Trophoblast cell (in vitro differentiated cells and primary cell): ENCODE results near the gene CDH6.

Experiments
- DNase-seq, 2 donors: peaks; one replicate each; pipeline ENCODE4 v3.0.0-alpha.2; 2016
- H2AFZ ChIP-seq: 2 replicates; pipeline ENCODE4 v1.6.1; 2013; ENCODE audit warnings: low read length, moderate library complexity, mild to moderate bottlenecking; ENCODE audit not compliant: insufficient read depth, poor library complexity
- H2AK5ac ChIP-seq: 2 replicates; pipeline ENCODE4 v1.6.1; 2013; ENCODE audit warnings: mild to moderate bottlenecking, low read length
- H2BK120ac ChIP-seq: 2 replicates; pipeline ENCODE4 v1.6.1; 2013; ENCODE audit warnings: low read length, mild to moderate bottlenecking, moderate library complexity; ENCODE audit not compliant: insufficient read depth, poor library complexity
- H2BK12ac ChIP-seq: 2 replicates; pipeline ENCODE4 v1.6.1; 2013; ENCODE audit warnings: mild to moderate bottlenecking, low read length, moderate library complexity
- H2BK5ac ChIP-seq: 2 replicates; pipeline ENCODE4 v1.6.1; 2013; ENCODE audit warnings: low read length, low read depth, moderate library complexity, mild to moderate bottlenecking; ENCODE audit not compliant: poor library complexity
- H3K14ac ChIP-seq: 2 replicates; pipeline ENCODE4 v1.6.1; 2013; ENCODE audit warnings: mild to moderate bottlenecking, low read length
- H3K18ac ChIP-seq: 2 replicates; pipeline ENCODE4 v1.6.1; 2013; ENCODE audit warnings: mild to moderate bottlenecking, low read length
- H3K23ac ChIP-seq: 2 replicates; pipeline ENCODE4 v1.6.1; 2013; ENCODE audit warnings: low read length
- H3K27ac ChIP-seq: 2 replicates; pipeline ENCODE4 v1.5.1; 2013; ENCODE audit warnings: low read depth, mild to moderate bottlenecking, inconsistent platforms, low read length, moderate library complexity
- H3K27me3 ChIP-seq: 2 replicates; pipeline ENCODE4 v1.6.1; 2013; ENCODE audit warnings: inconsistent platforms, mild to moderate bottlenecking, low read length, moderate library complexity; ENCODE audit not compliant: insufficient read depth
- H3K36me3 ChIP-seq, 2 experiments: 1 replicate in 1 of 2; 2 replicates in 1 of 2; pipeline ENCODE4 v1.6.1; 2013; ENCODE audit warnings: low read length in 2 of 2, mild to moderate bottlenecking in 2 of 2, moderate library complexity in 1 of 2; ENCODE audit not compliant: insufficient read depth in 2 of 2, control insufficient read depth in 1 of 2
- H3K4ac ChIP-seq: 2 replicates; pipeline ENCODE4 v1.6.1; 2013; ENCODE audit warnings: low read depth, mild to moderate bottlenecking, low read length, moderate library complexity
- H3K4me1 ChIP-seq, 2 experiments: 1 replicate in 1 of 2; 2 replicates in 1 of 2; pipeline ENCODE4 v1.6.1; 2013; ENCODE audit warnings: low read length in 2 of 2, mild to moderate bottlenecking in 2 of 2, moderate library complexity in 1 of 2; ENCODE audit not compliant: insufficient read depth in 2 of 2, control insufficient read depth in 1 of 2
- H3K4me2 ChIP-seq: 2 replicates; pipeline ENCODE4 v1.6.1; 2013; ENCODE audit warnings: inconsistent platforms, mild to moderate bottlenecking, low read length, moderate library complexity
- H3K4me3 ChIP-seq: 2 replicates; pipeline ENCODE4 v1.5.1; 2013; ENCODE audit warnings: mild to moderate bottlenecking, low read depth, low read length, inconsistent platforms
- H3K79me1 ChIP-seq: one replicate; pipeline ENCODE4 v1.6.1; 2013; ENCODE audit warnings: low read length
- H3K79me2 ChIP-seq: 2 replicates; pipeline ENCODE4 v1.6.1; 2013; ENCODE audit warnings: low read length, mild to moderate bottlenecking; ENCODE audit not compliant: control insufficient read depth, insufficient read depth, poor library complexity
- H3K9ac ChIP-seq: 2 replicates; pipeline ENCODE4 v1.6.1; 2013; ENCODE audit warnings: mild to moderate bottlenecking, low read length
- H3K9me3 ChIP-seq: 2 replicates; pipeline ENCODE4 v1.6.1; 2013; ENCODE audit warnings: low read depth, mild to moderate bottlenecking, control low read depth, inconsistent platforms, low read length; ENCODE audit not compliant: insufficient read depth
- H4K12ac ChIP-seq: 2 replicates; pipeline ENCODE4 v1.6.1; 2013; ENCODE audit warnings: low read depth, mild to moderate bottlenecking, low read length, moderate library complexity
- H4K8ac ChIP-seq: 2 replicates; pipeline ENCODE4 v1.6.1; 2013; ENCODE audit warnings: low read depth, mild to moderate bottlenecking, low read length, moderate library complexity
- H4K91ac ChIP-seq: one replicate; pipeline ENCODE4 v1.6.1; 2013; ENCODE audit warnings: low read depth, mild to moderate bottlenecking, low read length, moderate library complexity
- WGBS: extraction: QIAGEN DNeasy Blood & Tissue Kit; methylation state at CpG from one replicate; pipeline ENCODE4 v1.1.7; 2013; ENCODE audit warnings: missing lambda C conversion rate; ENCODE audit not compliant: insufficient read length, insufficient coverage; ENCODE audit errors: extremely low coverage; 5-methylcytosine and 5-hydroxymethylcytosine counted together

Gene CDH6

DNA sequence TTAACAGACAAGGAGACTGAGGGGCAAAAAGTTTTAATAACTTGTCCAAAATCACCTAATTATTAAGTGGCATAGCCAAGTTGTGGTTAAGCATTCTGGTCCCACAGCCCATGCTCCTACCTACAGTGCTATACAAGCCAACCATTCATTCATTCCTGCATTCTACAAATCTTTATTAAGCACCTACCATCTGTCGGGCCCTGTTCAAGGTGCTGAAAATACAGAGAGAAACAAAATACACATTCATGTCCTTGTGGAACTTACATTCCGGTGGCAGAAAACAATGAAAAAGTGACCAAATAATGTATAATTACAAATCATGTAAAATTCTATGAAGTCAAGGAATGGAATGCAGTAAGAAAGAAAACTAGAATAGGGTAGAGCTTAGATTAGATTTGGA is 27.8 kb upstream of the CDH6 start:
- Histone ChIP-seq H3K23ac (no peak overlapping the region), H4K91ac (no peak overlapping the region), H2BK5ac (no peak overlapping the region), H4K12ac (no peak overlapping the region), H3K36me3 (no peaks in the 10 kb centered on the region), H3K4me2 (no peak overlapping the region), H2AFZ (no peak overlapping the region), H3K4me1 (peaks cover 0 to 3% of the 10 kb centered on the region in 2 experiments), H3K4ac (no peak overlapping the region), H3K9ac (no peak overlapping the region), H3K79me2 (no peaks in the 10 kb centered on the region), H2BK120ac (no peak overlapping the region), H3K27ac (no peak overlapping the region), H4K8ac (no peak overlapping the region), H3K18ac (no peak overlapping the region), H3K4me3 (no peak overlapping the region), H3K27me3 (no peaks in the 10 kb centered on the region), H3K9me3 (no peaks in the 10 kb centered on the region), H3K14ac (no peak overlapping the region), H2BK12ac (no peak overlapping the region), H3K79me1 (peaks cover 10% of the 10 kb centered on the region), H2AK5ac (no peak overlapping the region)
- DNase-seq = no peak
- no CpG with 5 or more reads among the region's 2 CpGs for WGBS

DNA sequence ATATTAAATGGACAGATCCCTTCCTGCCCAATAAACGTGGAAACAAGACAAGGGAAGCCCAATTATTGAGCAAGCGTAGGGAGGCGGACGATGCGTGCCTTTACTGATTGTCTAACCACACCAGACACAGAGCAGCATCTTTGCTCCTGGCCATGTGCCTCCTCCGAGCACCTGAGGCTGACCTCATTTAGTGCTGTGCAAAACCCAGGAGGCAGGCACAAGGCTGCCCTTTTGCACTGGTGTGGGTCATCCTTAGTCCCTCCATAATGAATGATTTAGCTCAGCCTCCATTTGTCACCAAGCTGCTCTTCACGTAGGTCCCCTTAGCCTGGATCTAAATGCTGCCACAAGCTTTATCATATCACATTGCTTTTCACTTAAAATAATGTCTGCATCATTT is 24.1 kb upstream of the CDH6 start:
- no peak overlapping the region for H3K4me3 ChIP-seq
- WGBS = no CpG with 5 or more reads among the region's 7 CpGs
- H2AFZ ChIP-seq = no peak overlapping the region
- no peaks in the 10 kb centered on the region for H3K4me1 ChIP-seq
- no peak for DNase-seq
- no peak overlapping the region for H3K4ac ChIP-seq
- H2BK5ac ChIP-seq = no peak overlapping the region
- H3K4me2 ChIP-seq = no peak overlapping the region
- H3K23ac ChIP-seq = no peak overlapping the region
- H3K18ac ChIP-seq = no peak overlapping the region
- no peaks in the 10 kb centered on the region for H3K79me1 ChIP-seq
- no peaks in the 10 kb centered on the region for H3K9me3 ChIP-seq
- no peak overlapping the region for H2BK120ac ChIP-seq
- no peak overlapping the region for H4K8ac ChIP-seq
- H4K91ac ChIP-seq = no peak overlapping the region
- no peak overlapping the region for H3K27ac ChIP-seq
- H2BK12ac ChIP-seq = no peak overlapping the region
- no peak overlapping the region for H3K14ac ChIP-seq
- no peak overlapping the region for H2AK5ac ChIP-seq
- H3K79me2 ChIP-seq = no peaks in the 10 kb centered on the region
- H3K36me3 ChIP-seq = no peaks in the 10 kb centered on the region
- no peak overlapping the region for H4K12ac ChIP-seq
- H3K9ac ChIP-seq = no peak overlapping the region
- no peaks in the 10 kb centered on the region for H3K27me3 ChIP-seq

DNA sequence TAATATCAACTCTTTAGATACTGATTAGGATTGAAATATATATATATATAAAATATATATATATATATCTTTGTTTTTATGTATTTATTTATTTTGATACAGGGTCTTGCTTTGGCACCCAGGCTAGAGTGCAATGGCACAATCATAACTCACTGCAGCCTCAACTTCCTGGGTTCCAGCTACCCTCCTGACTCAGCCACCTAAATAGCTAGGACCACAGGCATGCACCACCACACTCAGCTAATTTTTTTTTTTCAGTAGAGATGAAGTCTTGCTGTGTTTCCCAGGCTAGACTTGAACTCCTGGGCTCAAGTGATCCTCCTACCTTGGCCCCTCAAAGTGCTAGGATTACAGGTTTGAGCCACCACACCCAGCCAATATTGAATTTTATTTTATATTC is 20.6 kb upstream of the CDH6 start:
- no peak overlapping the region for H3K18ac ChIP-seq
- no peaks in the 10 kb centered on the region for H3K36me3 ChIP-seq
- no peak overlapping the region for H2BK5ac ChIP-seq
- DNase-seq = no peak
- H3K79me2 ChIP-seq = no peaks in the 10 kb centered on the region
- no peak overlapping the region for H3K4ac ChIP-seq
- H3K4me3 ChIP-seq = no peak overlapping the region
- H3K4me2 ChIP-seq = no peak overlapping the region
- no peak overlapping the region for H3K23ac ChIP-seq
- H2AFZ ChIP-seq = no peak overlapping the region
- no peak overlapping the region for H4K91ac ChIP-seq
- no peaks in the 10 kb centered on the region for H3K27me3 ChIP-seq
- H4K8ac ChIP-seq = no peak overlapping the region
- no peak overlapping the region for H3K14ac ChIP-seq
- no peak overlapping the region for H2BK12ac ChIP-seq
- H4K12ac ChIP-seq = no peak overlapping the region
- H3K4me1 ChIP-seq = no peaks in the 10 kb centered on the region
- H2AK5ac ChIP-seq = no peak overlapping the region
- H3K27ac ChIP-seq = no peak overlapping the region
- H3K9ac ChIP-seq = no peak overlapping the region
- no peaks in the 10 kb centered on the region for H3K79me1 ChIP-seq
- no peak overlapping the region for H2BK120ac ChIP-seq
- no peaks in the 10 kb centered on the region for H3K9me3 ChIP-seq

DNA sequence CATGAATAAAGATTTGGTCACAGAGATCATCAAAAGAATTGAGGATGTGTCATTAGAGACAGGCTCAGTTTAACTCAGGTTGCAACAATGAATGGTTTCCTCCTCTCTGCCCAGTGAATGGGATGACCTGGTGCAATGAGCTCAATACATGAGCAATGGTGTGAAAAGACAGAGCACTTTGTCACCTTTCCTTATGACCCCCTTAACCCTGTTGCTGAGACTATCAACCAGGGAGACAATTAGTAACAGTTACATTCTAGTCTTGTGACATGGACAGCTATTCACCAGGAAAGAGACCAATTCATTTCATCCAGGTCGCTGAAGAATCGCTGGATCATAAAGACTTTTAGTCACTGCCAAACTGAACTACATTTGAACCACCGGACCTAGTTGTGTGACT is 19.9 kb upstream of the CDH6 start:
- Histone ChIP-seq H4K91ac (no peak overlapping the region), H3K4me3 (no peak overlapping the region), H3K4me1 (no peaks in the 10 kb centered on the region), H3K23ac (no peak overlapping the region), H3K4me2 (no peak overlapping the region), H3K14ac (no peak overlapping the region), H3K9me3 (no peaks in the 10 kb centered on the region), H3K79me1 (no peaks in the 10 kb centered on the region), H2AK5ac (no peak overlapping the region), H2BK12ac (no peak overlapping the region), H2BK5ac (no peak overlapping the region), H2BK120ac (no peak overlapping the region), H3K79me2 (no peaks in the 10 kb centered on the region), H4K12ac (no peak overlapping the region), H2AFZ (no peak overlapping the region), H3K18ac (no peak overlapping the region), H3K36me3 (no peaks in the 10 kb centered on the region), H3K27me3 (no peaks in the 10 kb centered on the region), H4K8ac (no peak overlapping the region), H3K9ac (no peak overlapping the region), H3K4ac (no peak overlapping the region), H3K27ac (no peak overlapping the region)
- WGBS = no CpG with 5 or more reads among the region's 3 CpGs
- DNase-seq = no peak
